ENCODE measurements around the gene ALK. TPM values are rescaled to one million over a fixed set of nuclear protein-coding genes. Genes with fewer than 3 reads are reported as not detected.

ALK gene
- polyA plus RNA-seq, 2 donors, result 0.04 to 0.05 TPM

GRCh38 chr2:29223851-29224692 lies 697.3 kb downstream of the ALK start:
- peaks cover 0 to 3% of the 10 kb centered on the region in 2 donors for H3K9me3 ChIP-seq (ENCODE audit: control insufficient read depth in 2 of 2, insufficient read depth in 1 of 2, low read depth in 1 of 2, low read length in 1 of 2)
- no peak overlapping the region for H3K27ac ChIP-seq (ENCODE audit: low read depth in 2 of 2, low read length in 1 of 2)
- H3K36me3 ChIP-seq (ENCODE audit: control insufficient read depth in 2 of 2, insufficient read depth in 2 of 2, low read length in 1 of 2), result no peaks in the 10 kb centered on the region
- 63 to 66% methylated on average over 7 of the region's 7 CpGs for WGBS, 2 donors
- H3K4me3 ChIP-seq (ENCODE audit: low read depth in 1 of 2, low read length in 2 of 2), result no peak overlapping the region
- H3K4me1 ChIP-seq (ENCODE audit: control insufficient read depth in 2 of 2, insufficient read depth in 2 of 2, low read length in 1 of 2), result peaks cover 0 to 2% of the 10 kb centered on the region in 2 donors
- H3K27me3 ChIP-seq (ENCODE audit: control insufficient read depth in 1 of 2, insufficient read depth in 2 of 2, low read length in 2 of 2), result no peaks in the 10 kb centered on the region

DNA sequence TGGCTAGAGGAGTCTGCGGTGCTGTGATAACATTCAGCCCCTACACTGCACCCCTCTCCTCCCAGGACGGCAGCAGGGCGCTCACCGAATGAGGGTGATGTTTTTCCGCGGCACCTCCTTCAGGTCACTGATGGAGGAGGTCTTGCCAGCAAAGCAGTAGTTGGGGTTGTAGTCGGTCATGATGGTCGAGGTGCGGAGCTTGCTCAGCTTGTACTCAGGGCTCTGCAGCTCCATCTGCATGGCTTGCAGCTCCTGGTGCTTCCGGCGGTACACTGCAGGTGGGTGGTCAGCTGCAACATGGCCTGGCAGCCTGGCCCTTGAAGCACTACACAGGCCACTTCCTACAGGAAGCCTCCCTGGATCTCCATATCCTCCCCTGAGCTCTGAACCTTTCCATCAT lies 698.1 kb downstream of the ALK start:
- Histone ChIP-seq H3K36me3 (ENCODE audit: control insufficient read depth in 2 of 2, insufficient read depth in 2 of 2, low read length in 1 of 2) (no peaks in the 10 kb centered on the region), H3K4me1 (ENCODE audit: control insufficient read depth in 2 of 2, insufficient read depth in 2 of 2, low read length in 1 of 2) (peaks cover 0 to 2% of the 10 kb centered on the region in 2 donors), H3K27me3 (ENCODE audit: control insufficient read depth in 1 of 2, insufficient read depth in 2 of 2, low read length in 2 of 2) (no peaks in the 10 kb centered on the region), H3K27ac (ENCODE audit: low read depth in 2 of 2, low read length in 1 of 2) (no peak overlapping the region), H3K4me3 (ENCODE audit: low read depth in 1 of 2, low read length in 2 of 2) (no peak overlapping the region), H3K9me3 (ENCODE audit: control insufficient read depth in 2 of 2, insufficient read depth in 1 of 2, low read depth in 1 of 2, low read length in 1 of 2) (peaks cover 0 to 3% of the 10 kb centered on the region in 2 donors)
- WGBS, 2 donors, result 91 to 94% methylated on average over 11 of the region's 11 CpGs

DNA sequence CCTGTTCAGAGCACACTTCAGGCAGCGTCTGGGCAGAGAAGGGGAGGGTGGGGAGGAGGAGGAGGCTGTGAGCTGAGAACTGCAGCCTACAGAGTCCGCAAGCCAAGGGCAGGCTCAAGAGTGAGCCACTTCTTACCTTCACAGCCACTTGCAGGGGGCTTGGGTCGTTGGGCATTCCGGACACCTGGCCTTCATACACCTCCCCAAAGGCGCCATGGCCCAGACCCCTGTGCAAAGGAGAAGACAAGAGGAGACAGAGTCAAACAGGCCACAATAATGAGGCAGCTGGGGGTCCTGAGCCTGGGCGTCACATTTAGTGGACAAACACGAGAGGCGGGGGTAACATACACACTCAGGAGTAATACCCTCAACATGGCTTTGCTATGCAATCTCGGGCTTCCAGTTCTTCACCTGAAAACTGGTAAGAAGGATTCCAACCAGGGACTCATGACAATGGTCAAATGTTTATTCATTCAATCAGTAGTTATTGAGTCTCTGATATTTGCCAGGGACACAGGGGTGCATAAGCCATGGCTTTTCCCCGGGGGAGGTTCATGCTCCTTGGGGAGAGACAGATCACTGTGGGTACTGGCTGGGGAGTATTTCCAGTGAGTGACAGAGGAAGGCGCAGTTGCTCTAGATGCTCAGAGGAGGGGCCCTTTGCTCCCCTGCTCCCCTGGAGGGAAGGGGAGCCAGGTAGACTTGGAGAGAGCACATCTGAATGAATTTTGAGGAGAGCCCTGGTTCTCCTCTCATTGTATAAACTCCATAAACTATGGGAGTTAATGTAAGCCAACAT lies 698.8 kb downstream of the ALK start:
- WGBS, 2 donors, result 87% methylated on average over 11 of the region's 11 CpGs
- no peaks in the 10 kb centered on the region for H3K36me3 ChIP-seq (ENCODE audit: control insufficient read depth in 2 of 2, insufficient read depth in 2 of 2, low read length in 1 of 2)
- H3K9me3 ChIP-seq (ENCODE audit: control insufficient read depth in 2 of 2, insufficient read depth in 1 of 2, low read depth in 1 of 2, low read length in 1 of 2), result peaks cover 0 to 3% of the 10 kb centered on the region in 2 donors

DNA sequence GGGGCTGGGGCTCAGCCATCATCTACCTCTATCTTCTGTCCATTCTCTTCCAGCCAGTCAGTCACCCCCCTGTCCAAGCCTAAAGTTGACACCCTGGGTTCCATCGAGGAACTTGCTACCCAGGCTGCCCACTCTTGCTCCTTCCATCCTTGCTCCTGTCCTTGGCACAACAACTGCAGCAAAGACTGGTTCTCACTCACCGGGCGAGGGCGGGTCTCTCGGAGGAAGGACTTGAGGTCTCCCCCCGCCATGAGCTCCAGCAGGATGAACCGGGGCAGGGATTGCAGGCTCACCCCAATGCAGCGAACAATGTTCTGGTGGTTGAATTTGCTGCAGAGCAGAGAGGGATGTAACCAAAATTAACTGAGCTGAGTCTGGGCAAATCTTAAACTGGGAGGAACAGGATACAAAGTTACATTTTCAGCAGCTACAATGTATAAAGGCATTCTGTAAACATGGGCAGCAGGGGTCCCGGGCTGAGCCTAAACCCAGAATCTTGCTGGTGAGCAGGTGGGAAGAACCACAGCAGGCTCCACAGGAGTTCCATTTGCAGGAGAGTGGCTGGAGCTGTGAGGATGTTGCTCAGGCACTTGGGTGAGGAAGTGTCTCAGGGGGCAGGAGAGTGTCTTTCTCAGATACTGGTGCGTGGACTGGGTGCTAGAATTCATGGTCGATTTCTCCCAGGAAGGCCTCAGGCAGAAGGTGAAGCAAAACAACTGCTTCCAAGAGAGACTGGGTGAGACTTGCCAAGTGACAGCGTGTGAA lies 700.7 kb downstream of the ALK start:
- Histone ChIP-seq H3K27ac (ENCODE audit: low read depth in 2 of 2, low read length in 1 of 2) (no peak overlapping the region), H3K27me3 (ENCODE audit: control insufficient read depth in 1 of 2, insufficient read depth in 2 of 2, low read length in 2 of 2) (no peaks in the 10 kb centered on the region), H3K36me3 (ENCODE audit: control insufficient read depth in 2 of 2, insufficient read depth in 2 of 2, low read length in 1 of 2) (no peaks in the 10 kb centered on the region), H3K4me1 (ENCODE audit: control insufficient read depth in 2 of 2, insufficient read depth in 2 of 2, low read length in 1 of 2) (peaks cover 0 to 2% of the 10 kb centered on the region in 2 donors), H3K9me3 (ENCODE audit: control insufficient read depth in 2 of 2, insufficient read depth in 1 of 2, low read depth in 1 of 2, low read length in 1 of 2) (peaks cover 0 to 3% of the 10 kb centered on the region in 2 donors), H3K4me3 (ENCODE audit: low read depth in 1 of 2, low read length in 2 of 2) (no peak overlapping the region)
- 79 to 83% methylated on average over 12 of the region's 12 CpGs for WGBS, 2 donors

More for the DNA sequence above, 698.8 kb downstream of the ALK start:
- Histone ChIP-seq H3K27me3 (ENCODE audit: control insufficient read depth in 1 of 2, insufficient read depth in 2 of 2, low read length in 2 of 2) (no peaks in the 10 kb centered on the region), H3K4me3 (ENCODE audit: low read depth in 1 of 2, low read length in 2 of 2) (no peak overlapping the region), H3K4me1 (ENCODE audit: control insufficient read depth in 2 of 2, insufficient read depth in 2 of 2, low read length in 1 of 2) (peaks cover 0 to 2% of the 10 kb centered on the region in 2 donors), H3K27ac (ENCODE audit: low read depth in 2 of 2, low read length in 1 of 2) (no peak overlapping the region)

DNA sequence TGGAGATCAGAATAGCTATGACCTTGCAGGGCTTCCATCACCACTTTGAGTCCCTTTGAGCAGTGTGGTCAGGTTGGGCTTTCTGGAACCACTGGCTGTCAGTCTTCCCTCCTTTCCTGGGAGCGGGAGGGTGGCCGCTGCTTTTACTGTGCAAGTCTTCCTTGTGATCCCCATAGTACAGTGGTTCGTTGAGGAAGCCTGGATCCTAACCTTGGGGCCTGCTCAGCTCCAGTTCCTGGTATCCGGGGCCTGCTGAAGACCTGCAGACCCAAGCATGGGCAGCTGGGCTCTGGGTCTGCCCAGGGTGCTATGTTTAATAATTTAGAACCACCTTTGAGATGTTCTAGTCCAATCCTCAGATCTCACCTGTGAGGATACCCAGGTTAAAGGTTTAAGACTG lies 702.0 kb downstream of the ALK start:
- 91 to 98% methylated on average over 4 of the region's 4 CpGs for WGBS, 2 donors

GRCh38 chr2:29218550-29219125 lies 702.7 kb downstream of the ALK start:
- H3K9me3 ChIP-seq (ENCODE audit: control insufficient read depth in 2 of 2, insufficient read depth in 1 of 2, low read depth in 1 of 2, low read length in 1 of 2), result peaks cover 0 to 3% of the 10 kb centered on the region in 2 donors
- no peaks in the 10 kb centered on the region for H3K27me3 ChIP-seq (ENCODE audit: control insufficient read depth in 1 of 2, insufficient read depth in 2 of 2, low read length in 2 of 2)
- H3K36me3 ChIP-seq (ENCODE audit: control insufficient read depth in 2 of 2, insufficient read depth in 2 of 2, low read length in 1 of 2), result no peaks in the 10 kb centered on the region
- no peak overlapping the region for H3K27ac ChIP-seq (ENCODE audit: low read depth in 2 of 2, low read length in 1 of 2)
- WGBS, 2 donors, result 74 to 85% methylated on average over 4 of the region's 4 CpGs
- H3K4me3 ChIP-seq (ENCODE audit: low read depth in 1 of 2, low read length in 2 of 2), result no peak overlapping the region
- peaks cover 0 to 2% of the 10 kb centered on the region in 2 donors for H3K4me1 ChIP-seq (ENCODE audit: control insufficient read depth in 2 of 2, insufficient read depth in 2 of 2, low read length in 1 of 2)

More for the DNA sequence above, 702.0 kb downstream of the ALK start:
- no peaks in the 10 kb centered on the region for H3K36me3 ChIP-seq (ENCODE audit: control insufficient read depth in 2 of 2, insufficient read depth in 2 of 2, low read length in 1 of 2)
- H3K9me3 ChIP-seq (ENCODE audit: control insufficient read depth in 2 of 2, insufficient read depth in 1 of 2, low read depth in 1 of 2, low read length in 1 of 2), result peaks cover 0 to 3% of the 10 kb centered on the region in 2 donors
- H3K4me3 ChIP-seq (ENCODE audit: low read depth in 1 of 2, low read length in 2 of 2), result no peak overlapping the region
- H3K27me3 ChIP-seq (ENCODE audit: control insufficient read depth in 1 of 2, insufficient read depth in 2 of 2, low read length in 2 of 2), result no peaks in the 10 kb centered on the region
- no peak overlapping the region for H3K27ac ChIP-seq (ENCODE audit: low read depth in 2 of 2, low read length in 1 of 2)
- peaks cover 0 to 2% of the 10 kb centered on the region in 2 donors for H3K4me1 ChIP-seq (ENCODE audit: control insufficient read depth in 2 of 2, insufficient read depth in 2 of 2, low read length in 1 of 2)

GRCh38 chr2:29218071-29218470 lies 703.3 kb downstream of the ALK start:
- no peak overlapping the region for H3K4me3 ChIP-seq (ENCODE audit: low read depth in 1 of 2, low read length in 2 of 2)
- H3K36me3 ChIP-seq (ENCODE audit: control insufficient read depth in 2 of 2, insufficient read depth in 2 of 2, low read length in 1 of 2), result no peaks in the 10 kb centered on the region
- H3K27me3 ChIP-seq (ENCODE audit: control insufficient read depth in 1 of 2, insufficient read depth in 2 of 2, low read length in 2 of 2), result no peaks in the 10 kb centered on the region
- no peaks in the 10 kb centered on the region for H3K4me1 ChIP-seq (ENCODE audit: control insufficient read depth in 2 of 2, insufficient read depth in 2 of 2, low read length in 1 of 2)
- 79 to 81% methylated on average over 6 of the region's 6 CpGs for WGBS, 2 donors
- H3K9me3 ChIP-seq (ENCODE audit: control insufficient read depth in 2 of 2, insufficient read depth in 1 of 2, low read depth in 1 of 2, low read length in 1 of 2), result no peaks in the 10 kb centered on the region
- H3K27ac ChIP-seq (ENCODE audit: low read depth in 2 of 2, low read length in 1 of 2), result no peak overlapping the region

DNA sequence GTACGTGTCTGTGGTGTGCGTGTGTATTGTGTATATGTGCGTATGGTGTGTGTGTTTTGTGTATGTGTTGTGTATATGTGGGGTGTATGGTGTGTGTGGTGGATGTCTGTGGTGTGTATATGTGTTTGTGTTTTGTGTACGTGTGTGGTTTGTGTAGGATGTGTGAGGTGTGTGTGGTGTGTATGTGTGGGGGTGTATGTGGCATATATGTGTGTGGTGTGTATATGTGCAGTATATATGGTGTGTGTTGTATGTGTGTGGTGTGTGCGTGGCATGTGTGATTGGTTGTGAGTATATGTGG lies 704.8 kb downstream of the ALK start:
- H3K27ac ChIP-seq (ENCODE audit: low read depth in 2 of 2, low read length in 1 of 2), result no peak overlapping the region
- no peaks in the 10 kb centered on the region for H3K27me3 ChIP-seq (ENCODE audit: control insufficient read depth in 1 of 2, insufficient read depth in 2 of 2, low read length in 2 of 2)
- H3K4me3 ChIP-seq (ENCODE audit: low read depth in 1 of 2, low read length in 2 of 2), result no peak overlapping the region
- no peaks in the 10 kb centered on the region for H3K9me3 ChIP-seq (ENCODE audit: control insufficient read depth in 2 of 2, insufficient read depth in 1 of 2, low read depth in 1 of 2, low read length in 1 of 2)
- 91 to 95% methylated on average over 5 of the region's 5 CpGs for WGBS, 2 donors
- no peaks in the 10 kb centered on the region for H3K36me3 ChIP-seq (ENCODE audit: control insufficient read depth in 2 of 2, insufficient read depth in 2 of 2, low read length in 1 of 2)
- H3K4me1 ChIP-seq (ENCODE audit: control insufficient read depth in 2 of 2, insufficient read depth in 2 of 2, low read length in 1 of 2), result no peaks in the 10 kb centered on the region

All from esophagus (tissue), 2 donors.